H7 (cell line): ENCODE results near the gene LPCAT3. TPM values are rescaled to one million over a fixed set of nuclear protein-coding genes. Genes with fewer than 3 reads are reported as not detected.

ENCODE experiments used
- DNase-seq: peaks from one replicate; pipeline ENCODE4 v3.0.0; 2012
- H3K27me3 ChIP-seq: 2 replicates; pipeline ENCODE4 v1.6.0; 2011; ENCODE audit warnings: mild to moderate bottlenecking, low read length; ENCODE audit not compliant: control insufficient read depth, insufficient read depth
- H3K36me3 ChIP-seq: replicated peaks from 2 replicates; pipeline ENCODE4 v1.5.1; 2011; ENCODE audit warnings: low read length; ENCODE audit not compliant: control insufficient read depth, insufficient read depth
- H3K4me3 ChIP-seq: 2 replicates; pipeline ENCODE4 v1.5.1; 2011; ENCODE audit warnings: low read depth, mild to moderate bottlenecking, control low read depth, low read length, moderate library complexity; ENCODE audit not compliant: insufficient read depth
- total RNA-seq: library from RNA; depleted of rRNA; stranded (reverse); fragments of >200 nt; shearing (Covaris generic); gene quantifications from 2 replicates; pipeline ENCODE4 v1.2.3, GENCODE V29; 2014

Gene LPCAT3
- total RNA-seq, 1 experiment from 2014 or later, result 16.9 TPM

GRCh38 chr12:6959805-6960592 is 58.3 kb downstream of the LPCAT3 start:
- no peaks in the 10 kb centered on the region for H3K27me3 ChIP-seq
- no peak overlapping the region for H3K4me3 ChIP-seq
- DNase-seq, result peak; percentile 37
- H3K36me3 ChIP-seq, result no peaks in the 10 kb centered on the region; the same call in none of the 2 replicates

- H3K36me3 ChIP-seq, result no peaks in the 10 kb centered on the region; the same call in 1 of the 2 replicates
- no peak overlapping the region for H3K4me3 ChIP-seq
- peak; percentile 43 for DNase-seq
- no peaks in the 10 kb centered on the region for H3K27me3 ChIP-seq
Observed at GRCh38 chr12:6959058-6959804, 59.0 kb downstream of the LPCAT3 start.

- no peak for DNase-seq
- no peak overlapping the region for H3K4me3 ChIP-seq
- no peaks in the 10 kb centered on the region; the same call in 1 of the 2 replicates for H3K36me3 ChIP-seq
- no peaks in the 10 kb centered on the region for H3K27me3 ChIP-seq
Observed at GRCh38 chr12:6958609-6959057, 59.6 kb downstream of the LPCAT3 start.

- DNase-seq, result no peak
- Histone ChIP-seq H3K27me3 (no peaks in the 10 kb centered on the region), H3K36me3 (no peaks in the 10 kb centered on the region; the same call in 1 of the 2 replicates), H3K4me3 (no peak overlapping the region)
Observed at GRCh38 chr12:6957741-6958608, 60.3 kb downstream of the LPCAT3 start.

- H3K36me3 ChIP-seq, result no peaks in the 10 kb centered on the region; the same call in 1 of the 2 replicates
- no peaks in the 10 kb centered on the region for H3K27me3 ChIP-seq
- H3K4me3 ChIP-seq, result no peak overlapping the region
- DNase-seq, result no peak
Observed at GRCh38 chr12:6957151-6957701, 61.0 kb downstream of the LPCAT3 start.

- no peaks in the 10 kb centered on the region for H3K27me3 ChIP-seq
- DNase-seq, result no peak
- H3K36me3 ChIP-seq, result no peaks in the 10 kb centered on the region; the same call in 1 of the 2 replicates
- no peak overlapping the region for H3K4me3 ChIP-seq
Observed at GRCh38 chr12:6956021-6956727, 62.1 kb downstream of the LPCAT3 start.

- Histone ChIP-seq H3K36me3 (no peaks in the 10 kb centered on the region; the same call in 1 of the 2 replicates), H3K4me3 (no peak overlapping the region), H3K27me3 (no peaks in the 10 kb centered on the region)
- no peak for DNase-seq
Observed at GRCh38 chr12:6955108-6956020, 62.9 kb downstream of the LPCAT3 start.

GRCh38 chr12:6954316-6955107 is 63.8 kb downstream of the LPCAT3 start:
- H3K4me3 ChIP-seq, result no peak overlapping the region
- DNase-seq, result no peak
- H3K36me3 ChIP-seq, result no peaks in the 10 kb centered on the region; the same call in 1 of the 2 replicates
- H3K27me3 ChIP-seq, result no peaks in the 10 kb centered on the region

GRCh38 chr12:6953442-6954315 is 64.6 kb downstream of the LPCAT3 start:
- peak; percentile 66 for DNase-seq
- no peaks in the 10 kb centered on the region; the same call in 1 of the 2 replicates for H3K36me3 ChIP-seq
- H3K4me3 ChIP-seq, result no peak overlapping the region
- H3K27me3 ChIP-seq, result no peaks in the 10 kb centered on the region

- no peaks in the 10 kb centered on the region; the same call in 1 of the 2 replicates for H3K36me3 ChIP-seq
- no peaks in the 10 kb centered on the region for H3K27me3 ChIP-seq
- DNase-seq, result no peak
- H3K4me3 ChIP-seq, result no peak overlapping the region
Observed at GRCh38 chr12:6952863-6953441, 65.3 kb downstream of the LPCAT3 start.

GRCh38 chr12:6952121-6952862 is 66.0 kb downstream of the LPCAT3 start:
- DNase-seq, result no peak
- H3K36me3 ChIP-seq, result no peaks in the 10 kb centered on the region; the same call in 1 of the 2 replicates
- H3K27me3 ChIP-seq, result no peaks in the 10 kb centered on the region
- H3K4me3 ChIP-seq, result no peak overlapping the region
